CD14-positive monocyte (primary cell): ENCODE measurements around the gene NAT10. TPM values are rescaled to one million over a fixed set of nuclear protein-coding genes. Genes with fewer than 3 reads are reported as not detected.

Experiments used
- DNase-seq, 3 donors: peaks; one replicate each; pipeline ENCODE4 v3.0.0-alpha.2; 2011 to 2022
- H2AFZ ChIP-seq: 2 replicates; pipeline ENCODE4 v1.6.0; 2012; ENCODE audit warnings: mild to moderate bottlenecking, low read depth, low read length, inconsistent platforms; ENCODE audit not compliant: insufficient read depth, poor library complexity, severe bottlenecking
- H3K27ac ChIP-seq, 2 donors: 1 replicate in 1 of 2; 2 replicates in 1 of 2; pipeline ENCODE4 v1.5.1; 2012 to 2013; ENCODE audit warnings: low read length in 2 of 2, control low read depth in 1 of 2, inconsistent platforms in 1 of 2, low read depth in 1 of 2, mild to moderate bottlenecking in 1 of 2
- H3K27me3 ChIP-seq, 2 donors: one replicate each; pipeline versions ENCODE4 v1.6.0 to v1.6.1; 2011 to 2013; ENCODE audit warnings: low read length in 2 of 2; ENCODE audit not compliant: control insufficient read depth in 2 of 2, insufficient read depth in 2 of 2
- H3K36me3 ChIP-seq, 2 donors: replicated peaks in 1 of 2; 1 replicate in 1 of 2; 2 replicates in 1 of 2; pipeline versions ENCODE4 v1.5.1 to v1.6.1; 2012 to 2013; ENCODE audit warnings: low read length in 2 of 2, control low read depth in 1 of 2, inconsistent platforms in 1 of 2, mild to moderate bottlenecking in 1 of 2; ENCODE audit not compliant: insufficient read depth in 2 of 2, control insufficient read depth in 1 of 2
- H3K4me1 ChIP-seq, 2 donors: 1 replicate in 1 of 2; 2 replicates in 1 of 2; pipeline versions ENCODE4 v1.5.1 to v1.6.1; 2012 to 2013; ENCODE audit warnings: low read length in 2 of 2, control low read depth in 1 of 2, inconsistent platforms in 1 of 2, mild to moderate bottlenecking in 1 of 2, moderate library complexity in 1 of 2; ENCODE audit not compliant: insufficient read depth in 2 of 2, control insufficient read depth in 1 of 2
- H3K4me2 ChIP-seq: replicated peaks from 2 replicates; pipeline ENCODE3; 2012; ENCODE audit warnings: low read length, moderate library complexity, mild to moderate bottlenecking; ENCODE audit not compliant: poor library complexity, severe bottlenecking; ENCODE audit errors: extremely low read depth
- H3K4me3 ChIP-seq, 3 experiments: fragments of 200-600 bp in 1 of 3; sonication (generic) in 1 of 3; replicated peaks in 1 of 3; 1 replicate in 2 of 3; 2 replicates in 1 of 3; pipeline ENCODE4 v1.5.1; 2011 to 2013; ENCODE audit warnings: low read length in 3 of 3, mild to moderate bottlenecking in 3 of 3, control low read depth in 2 of 3, low read depth in 2 of 3, inconsistent platforms in 1 of 3, moderate library complexity in 1 of 3
- H3K79me2 ChIP-seq: 2 replicates; pipeline ENCODE4 v1.6.0; 2012; ENCODE audit warnings: mild to moderate bottlenecking, control low read depth, inconsistent platforms, low read length, moderate library complexity; ENCODE audit not compliant: insufficient read depth
- H3K9ac ChIP-seq: 2 replicates; pipeline ENCODE4 v1.6.0; 2017; ENCODE audit warnings: low read length, mild to moderate bottlenecking; ENCODE audit not compliant: insufficient read depth, poor library complexity, severe bottlenecking
- H3K9me3 ChIP-seq, 2 donors: replicated peaks in 1 of 2; 1 replicate in 1 of 2; 2 replicates in 1 of 2; pipeline versions ENCODE4 v1.5.1 to v1.6.1; 2012 to 2013; ENCODE audit warnings: low read length in 2 of 2, control low read depth in 1 of 2; ENCODE audit not compliant: control insufficient read depth in 1 of 2, insufficient read depth in 1 of 2
- H4K20me1 ChIP-seq: 2 replicates; pipeline ENCODE4 v1.6.0; 2012; ENCODE audit warnings: mild to moderate bottlenecking, low read length, control low read depth, moderate library complexity; ENCODE audit not compliant: insufficient read depth
- H3K27ac Mint-ChIP-seq, 7 donors: one replicate each; pipeline ENCODE4 v1.8.0; 2020; ENCODE audit warnings: mild to moderate bottlenecking in 7 of 7, mixed read lengths in 7 of 7, moderate library complexity in 6 of 7, inconsistent platforms in 2 of 7
- H3K27me3 Mint-ChIP-seq, 3 donors: one replicate each; pipeline ENCODE4 v1.8.0; 2021 to 2022; ENCODE audit warnings: low read depth in 3 of 3, mild to moderate bottlenecking in 3 of 3, mixed read lengths in 3 of 3, moderate library complexity in 3 of 3, inconsistent platforms in 1 of 3
- H3K36me3 Mint-ChIP-seq, 2 donors: one replicate each; pipeline ENCODE4 v1.8.0; 2020; ENCODE audit warnings: mixed read lengths in 2 of 2, inconsistent platforms in 1 of 2, mild to moderate bottlenecking in 1 of 2
- H3K4me1 Mint-ChIP-seq: one replicate; pipeline ENCODE4 v1.8.0; 2020; ENCODE audit warnings: mild to moderate bottlenecking, mixed read lengths
- H3K4me3 Mint-ChIP-seq, 2 donors: one replicate each; pipeline ENCODE4 v1.8.0; 2020; ENCODE audit warnings: mild to moderate bottlenecking in 2 of 2, mixed read lengths in 2 of 2, moderate library complexity in 1 of 2
- H3K9me3 Mint-ChIP-seq, 7 donors: one replicate each; pipeline ENCODE4 v1.8.0; 2020 to 2022; ENCODE audit warnings: mixed read lengths in 7 of 7, mild to moderate bottlenecking in 6 of 7, moderate library complexity in 6 of 7, inconsistent platforms in 2 of 7
- CTCF ChIP-seq: fragments of 200-600 bp; IDR thresholded peaks from one replicate; pipeline ENCODE4 v1.8.0; 2022; ENCODE audit warnings: antibody characterized with exemption, mild to moderate bottlenecking
- WGBS: methylation state at CpG from one replicate; pipeline ENCODE4 v1.1.5; 2013; ENCODE audit warnings: missing lambda C conversion rate; ENCODE audit not compliant: insufficient coverage; 5-methylcytosine and 5-hydroxymethylcytosine counted together
- intact Hi-C, 2 donors: fragments of 100-400 bp; cut with micrococcal nuclease; formaldehyde crosslinking; loops; one replicate each; pipeline versions ENCODE4 v1.15.0 to v1.15.1; 2023
- polyA plus RNA-seq, 3 donors: library from polyadenylated mRNA; depleted of rRNA in 1 of 3; unstranded in 2 of 3; stranded (reverse) in 1 of 3; fragments of 300-500 nt in 2 of 3; fragments of >200 nt in 1 of 3; fragmentation: Illumina TruSeq in 2 of 3; gene quantifications; 1 replicate in 2 of 3; 2 replicates in 1 of 3; pipeline ENCODE4 v1.2.3, GENCODE V29; 2012 to 2021

NAT10 gene
- polyA plus RNA-seq, 3 donors: 10.1 to 13.3 (median 13.1) TPM

GRCh38 chr11:34072041-34072440 is 33.4 kb upstream of the NAT10 start:
- no peaks in the 10 kb centered on the region for H3K9me3 ChIP-seq
- DNase-seq: no peak
- no CpG with 5 or more reads among the region's 3 CpGs for WGBS
- peaks cover 8% of the 10 kb centered on the region for H3K4me1 Mint-ChIP-seq
- H3K4me1 ChIP-seq: peaks cover 0 to 4% of the 10 kb centered on the region in 2 donors
- H3K36me3 ChIP-seq: peaks cover 64 to 84% of the 10 kb centered on the region in 2 donors
- no peak overlapping the region for H3K27ac ChIP-seq
- no peak overlapping the region for H2AFZ ChIP-seq
- no peak overlapping the region for H3K4me3 ChIP-seq
- H3K27ac Mint-ChIP-seq: no peak overlapping the region
- intact Hi-C loops: no loop called here
- peaks cover 86% of the 10 kb centered on the region for H4K20me1 ChIP-seq
- H3K27me3 ChIP-seq: no peaks in the 10 kb centered on the region
- no peak for TF ChIP-seq CTCF
- no peak overlapping the region for H3K4me2 ChIP-seq
- no peaks in the 10 kb centered on the region for H3K27me3 Mint-ChIP-seq
- peaks cover 45 to 66% of the 10 kb centered on the region in 2 donors for H3K36me3 Mint-ChIP-seq
- H3K79me2 ChIP-seq: peaks cover 93% of the 10 kb centered on the region
- H3K4me3 Mint-ChIP-seq: no peak overlapping the region
- H3K9me3 Mint-ChIP-seq: no peaks in the 10 kb centered on the region
- H3K9ac ChIP-seq: no peak overlapping the region

- peaks cover 4% of the 10 kb centered on the region for H3K4me1 Mint-ChIP-seq
- Histone ChIP-seq H3K9me3 (no peaks in the 10 kb centered on the region), H2AFZ (no peak overlapping the region), H3K4me1 (no peaks in the 10 kb centered on the region), H3K27me3 (no peaks in the 10 kb centered on the region), H3K36me3 (peaks cover 72 to 89% of the 10 kb centered on the region in 2 donors), H4K20me1 (peaks cover 83% of the 10 kb centered on the region), H3K9ac (no peak overlapping the region), H3K27ac (no peak overlapping the region), H3K79me2 (peaks cover 85% of the 10 kb centered on the region), H3K4me3 (no peak overlapping the region), H3K4me2 (no peak overlapping the region)
- H3K27ac Mint-ChIP-seq: no peak overlapping the region
- no peaks in the 10 kb centered on the region for H3K9me3 Mint-ChIP-seq
- H3K4me3 Mint-ChIP-seq: no peak overlapping the region
- WGBS: no CpG with 5 or more reads among the region's 2 CpGs
- intact Hi-C loops: no loop called here
- DNase-seq: peak in 1 of 3 donors; percentile 10
- no peak for TF ChIP-seq CTCF
- no peaks in the 10 kb centered on the region for H3K27me3 Mint-ChIP-seq
- H3K36me3 Mint-ChIP-seq: peaks cover 52 to 66% of the 10 kb centered on the region in 2 donors
Measured at GRCh38 chr11:34072832-34073231, 32.6 kb upstream of the NAT10 start.
